GM10847 (cell line): ENCODE data around the gene FEZ2.

ENCODE experiments used
- POLR2A ChIP-seq: IDR thresholded peaks from 2 replicates; pipeline ENCODE4 v1.6.1; 2011; ENCODE audit not compliant: insufficient read length; ENCODE audit errors: extremely low read depth

The FEZ2 gene

DNA sequence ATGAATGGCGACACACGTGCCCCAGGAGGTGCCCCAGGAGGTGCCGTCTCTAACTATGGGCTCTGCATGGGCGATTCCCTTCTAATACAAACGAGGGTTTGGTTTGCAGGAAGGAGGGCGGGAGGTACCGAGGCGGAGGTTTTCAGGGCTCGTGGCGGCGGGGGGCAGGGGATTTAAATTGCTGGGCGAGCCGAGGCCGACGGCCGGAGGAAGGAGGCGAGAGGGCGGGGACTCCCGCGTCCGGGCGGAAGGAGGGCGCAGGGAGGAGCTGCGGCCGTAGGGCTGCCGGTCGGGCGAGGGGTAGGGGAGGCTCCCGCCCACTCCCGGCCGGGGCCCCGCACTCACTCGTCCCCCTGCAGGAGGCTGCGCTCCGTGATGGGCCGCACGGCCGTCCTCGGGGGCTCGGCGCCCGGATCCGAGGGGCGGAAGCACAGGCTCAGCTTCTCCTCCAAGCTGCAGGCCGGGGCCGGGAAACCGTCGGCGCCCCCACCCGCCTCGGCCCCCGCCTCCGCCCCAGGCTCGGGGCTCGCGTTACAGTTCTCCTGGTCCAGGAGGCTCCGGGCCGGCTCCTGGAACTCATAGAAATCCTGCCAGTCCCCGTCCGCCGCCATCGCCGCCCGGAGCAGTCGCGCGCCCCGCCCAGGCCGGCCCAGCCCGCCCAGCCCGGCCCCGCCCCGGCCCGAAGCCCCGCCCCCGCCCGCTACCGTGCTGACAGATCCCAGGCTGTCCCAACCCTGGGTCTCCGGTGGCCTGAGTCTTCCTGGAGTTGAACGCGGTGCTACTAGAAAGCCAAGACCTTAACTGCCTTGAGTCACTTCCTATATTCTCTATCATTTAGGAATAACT is at the start of gene FEZ2:
Gene FEZ2 (minus strand): TSS at position 637 of the 846 bp plus-strand sequence. CDS start 26 bp downstream, at position 611.
- no peak for TF ChIP-seq POLR2A

- no peak for TF ChIP-seq POLR2A
These were observed 37.1 kb upstream of the FEZ2 start for GRCh38 chr2:36634981-36635597.

DNA sequence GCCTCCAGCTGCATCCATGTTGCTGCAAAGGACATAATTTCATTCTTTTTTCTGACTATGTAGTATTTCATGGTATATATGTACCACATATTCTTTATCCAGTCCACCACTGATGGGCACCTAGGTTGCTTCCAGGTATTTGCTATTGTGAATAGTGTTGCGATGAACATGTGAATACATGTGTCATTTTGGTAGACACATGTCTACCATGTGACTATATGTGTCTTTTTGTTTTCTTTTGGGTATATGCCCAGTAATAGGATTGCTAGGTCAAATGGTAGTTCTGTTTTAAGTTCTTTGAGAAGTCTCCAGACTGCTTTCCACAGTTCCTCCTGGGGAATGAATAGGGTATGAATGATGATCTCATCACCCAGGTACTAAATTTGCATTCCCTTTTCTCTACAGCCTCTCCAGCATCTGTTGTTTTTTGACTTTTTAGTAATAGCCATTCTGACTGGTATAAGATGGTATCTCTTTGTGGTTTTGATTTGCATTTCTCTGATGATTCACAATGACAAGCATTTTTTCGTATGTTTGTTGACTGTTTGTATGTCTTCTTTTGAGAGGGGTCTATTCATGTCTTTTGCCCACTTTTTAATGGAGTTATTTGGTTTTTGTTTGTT is 35.6 kb upstream of the FEZ2 start:
- no peak for TF ChIP-seq POLR2A

- no peak for TF ChIP-seq POLR2A
These were observed 28.8 kb upstream of the FEZ2 start for GRCh38 chr2:36626756-36627155.

- TF ChIP-seq POLR2A, result no peak
These were observed 28.1 kb upstream of the FEZ2 start for GRCh38 chr2:36626071-36626470.

- no peak for TF ChIP-seq POLR2A
These were observed 27.3 kb upstream of the FEZ2 start for GRCh38 chr2:36625304-36625703.

DNA sequence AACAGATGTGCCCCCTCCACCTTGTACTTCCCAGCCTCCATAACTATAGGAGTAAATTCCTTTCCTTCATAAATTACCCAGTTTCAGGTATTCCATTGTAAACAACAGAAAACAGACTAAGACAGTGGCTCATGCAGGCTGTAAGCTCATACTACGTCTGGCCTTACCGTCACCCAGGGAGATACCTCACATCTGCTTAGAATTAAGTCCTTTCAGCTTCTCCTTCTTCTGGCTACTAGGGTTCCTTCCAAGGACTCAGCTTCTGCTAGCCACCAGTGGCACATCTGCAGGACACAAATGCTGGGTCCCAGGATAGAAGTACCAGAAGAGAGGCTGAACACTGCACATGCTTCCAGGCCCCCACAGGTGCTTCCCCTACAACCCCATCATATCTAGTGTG is 22.4 kb upstream of the FEZ2 start:
- TF ChIP-seq POLR2A, result no peak

DNA sequence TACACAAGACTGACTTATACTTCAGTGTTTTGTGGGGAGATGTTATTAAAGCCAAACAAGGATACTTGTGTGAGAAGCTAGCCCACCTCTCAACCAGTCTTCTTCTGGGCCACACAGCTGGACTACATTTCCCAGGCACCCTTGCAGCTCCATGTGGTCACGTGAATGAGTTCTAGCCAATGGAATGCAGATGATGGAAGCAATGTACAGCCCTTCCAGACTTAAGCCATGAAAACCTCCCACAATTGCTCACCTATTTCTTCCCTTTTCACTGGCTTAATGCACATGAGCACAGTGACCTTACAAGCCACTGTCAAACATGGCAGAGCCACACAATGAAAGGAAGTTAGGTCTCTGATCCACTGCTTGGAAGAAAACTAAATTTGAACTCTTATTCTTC is 20.4 kb upstream of the FEZ2 start:
- TF ChIP-seq POLR2A, result no peak

DNA sequence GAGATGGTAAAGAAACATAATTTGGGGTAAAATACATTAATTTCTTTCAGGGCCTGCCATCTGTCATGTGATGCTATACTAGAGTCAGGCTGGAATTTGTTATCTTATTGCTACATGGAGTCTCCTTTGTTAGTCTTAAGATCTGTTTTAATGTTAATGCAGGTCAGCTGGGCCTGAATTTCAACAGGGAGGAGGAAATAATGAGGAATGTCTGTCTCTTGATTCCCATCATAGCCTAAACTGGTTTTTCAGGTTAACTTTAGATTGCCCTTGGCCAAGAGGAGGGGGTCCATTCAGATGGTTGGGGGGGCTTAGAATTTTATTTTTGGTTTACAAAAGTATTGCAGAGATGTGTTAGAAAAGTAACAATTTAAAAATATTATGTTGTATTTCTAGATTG is 19.0 kb upstream of the FEZ2 start:
- no peak for TF ChIP-seq POLR2A

GRCh38 chr2:36615222-36615621 is 17.3 kb upstream of the FEZ2 start:
- no peak for TF ChIP-seq POLR2A

GRCh38 chr2:36613801-36614200 is 15.8 kb upstream of the FEZ2 start:
- TF ChIP-seq POLR2A, result no peak

GRCh38 chr2:36611316-36611990 is 13.5 kb upstream of the FEZ2 start:
- TF ChIP-seq POLR2A, result no peak

- TF ChIP-seq POLR2A, result no peak
These were observed 11.5 kb upstream of the FEZ2 start for GRCh38 chr2:36609507-36609906.

DNA sequence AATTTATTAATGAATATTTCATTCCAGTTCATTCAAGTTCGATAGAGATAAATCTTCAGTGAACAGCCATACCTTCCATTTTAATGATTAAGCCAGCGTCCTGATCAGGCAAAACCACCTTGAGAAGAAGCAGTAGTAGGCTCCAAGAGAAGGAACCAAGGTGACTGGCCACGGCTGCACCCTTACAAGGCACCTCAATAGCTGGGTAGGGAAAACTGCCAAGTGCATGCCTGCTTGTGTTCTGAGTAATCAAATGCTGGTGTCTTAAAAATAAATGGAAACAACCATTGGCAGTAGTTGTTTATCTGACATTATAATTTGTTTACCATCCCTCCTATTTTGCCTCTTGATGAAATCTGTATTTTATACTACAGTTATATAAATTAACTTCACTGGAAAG is 10.0 kb upstream of the FEZ2 start:
- TF ChIP-seq POLR2A, result no peak

DNA sequence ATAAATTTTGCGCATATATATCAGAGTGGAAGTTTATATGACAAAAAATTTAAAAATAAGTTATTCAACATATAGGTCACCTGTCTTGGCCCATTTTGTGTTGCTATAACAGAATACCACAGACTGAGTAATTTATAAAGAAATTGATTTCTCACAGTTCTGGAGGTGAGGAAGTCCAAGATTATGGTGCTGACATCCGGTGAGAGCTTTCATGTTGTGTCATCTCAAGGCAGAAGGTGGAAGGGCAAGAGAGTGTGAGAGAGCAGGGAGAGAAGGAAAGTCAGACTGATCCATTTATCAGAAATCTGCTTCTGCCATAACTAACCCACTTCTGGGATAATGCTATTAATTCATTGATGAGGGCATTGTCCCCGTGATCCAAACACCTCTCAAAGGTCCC is 9.0 kb upstream of the FEZ2 start:
- no peak for TF ChIP-seq POLR2A

DNA sequence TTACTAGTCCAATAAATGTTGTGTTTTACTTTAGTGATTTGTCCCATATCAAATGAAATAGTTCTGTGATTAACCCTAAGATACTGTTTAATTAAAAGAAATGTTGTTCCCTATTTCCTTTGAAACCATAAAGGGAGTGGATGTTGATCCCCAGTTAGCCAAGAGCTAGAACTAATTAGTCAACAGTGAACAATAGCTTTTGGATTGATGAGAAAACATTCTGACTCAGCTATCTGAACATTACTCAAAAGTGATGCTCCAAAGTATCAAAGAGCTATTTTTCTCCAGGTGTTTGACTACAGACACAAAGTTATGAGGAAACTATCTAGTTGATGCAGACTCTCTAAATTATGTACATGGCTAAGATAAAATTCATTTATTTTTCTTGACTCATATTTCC is 7.3 kb upstream of the FEZ2 start:
- TF ChIP-seq POLR2A, result no peak
